HG03460 (cell line): ENCODE results near the gene UQCRC1.

Experiments
- ATAC-seq: cut with Tn5 transposase; IDR thresholded peaks from one replicate; pipeline ENCODE4 v1.9.1; 2021; ENCODE audit not compliant: unreplicated experiment

Gene UQCRC1

GRCh38 chr3:48599077-48599501 is 10.4 kb downstream of the UQCRC1 start:
- ATAC-seq = no peak

GRCh38 chr3:48598323-48599076 is 10.9 kb downstream of the UQCRC1 start:
- no peak for ATAC-seq

GRCh38 chr3:48597408-48597800 is 12.0 kb downstream of the UQCRC1 start:
- ATAC-seq = no peak

- ATAC-seq = no peak
Measured at GRCh38 chr3:48596676-48597407, 12.6 kb downstream of the UQCRC1 start.

- no peak for ATAC-seq
Measured at GRCh38 chr3:48596157-48596556, 13.3 kb downstream of the UQCRC1 start.

GRCh38 chr3:48595526-48596121 is 13.8 kb downstream of the UQCRC1 start:
- no peak for ATAC-seq

GRCh38 chr3:48595075-48595525 is 14.3 kb downstream of the UQCRC1 start, which contains the start of gene COL7A1:
Gene COL7A1, minus strand, starts transcription at chr3:48595329. Its CDS starts 170 bp downstream, at chr3:48595159.
- ATAC-seq = no peak

- ATAC-seq = no peak
Measured at GRCh38 chr3:48594417-48595049, 14.9 kb downstream of the UQCRC1 start.

GRCh38 chr3:48593337-48593736 is 16.1 kb downstream of the UQCRC1 start:
- no peak for ATAC-seq

- ATAC-seq = no peak
Measured at GRCh38 chr3:48592519-48593087, 16.8 kb downstream of the UQCRC1 start.

- ATAC-seq = no peak
Measured at GRCh38 chr3:48591886-48592518, 17.4 kb downstream of the UQCRC1 start.

- ATAC-seq = no peak
Measured at GRCh38 chr3:48591436-48591835, 18.0 kb downstream of the UQCRC1 start.

GRCh38 chr3:48588230-48588629 is 21.2 kb downstream of the UQCRC1 start:
- no peak for ATAC-seq

- ATAC-seq = no peak
Measured at GRCh38 chr3:48587686-48588085, 21.8 kb downstream of the UQCRC1 start.

- ATAC-seq = no peak
Measured at GRCh38 chr3:48585411-48585810, 24.0 kb downstream of the UQCRC1 start.

GRCh38 chr3:48584836-48585235 is 24.6 kb downstream of the UQCRC1 start:
- no peak for ATAC-seq

- no peak for ATAC-seq
Measured at GRCh38 chr3:48581621-48582481, 27.6 kb downstream of the UQCRC1 start.

- ATAC-seq = no peak
Measured at GRCh38 chr3:48576647-48577046, 32.8 kb downstream of the UQCRC1 start.

GRCh38 chr3:48575366-48575765 is 34.1 kb downstream of the UQCRC1 start:
- no peak for ATAC-seq
